CD4-positive, alpha-beta T cell treated with Interleukin-4 for 1 hour (primary cell): Measurements from ENCODE around the gene PLP2.

Source experiments
- DNase-seq, 2 donors: peaks; one replicate each; pipeline ENCODE4 v3.0.0-alpha.2; 2020 to 2022

The PLP2 gene

DNA sequence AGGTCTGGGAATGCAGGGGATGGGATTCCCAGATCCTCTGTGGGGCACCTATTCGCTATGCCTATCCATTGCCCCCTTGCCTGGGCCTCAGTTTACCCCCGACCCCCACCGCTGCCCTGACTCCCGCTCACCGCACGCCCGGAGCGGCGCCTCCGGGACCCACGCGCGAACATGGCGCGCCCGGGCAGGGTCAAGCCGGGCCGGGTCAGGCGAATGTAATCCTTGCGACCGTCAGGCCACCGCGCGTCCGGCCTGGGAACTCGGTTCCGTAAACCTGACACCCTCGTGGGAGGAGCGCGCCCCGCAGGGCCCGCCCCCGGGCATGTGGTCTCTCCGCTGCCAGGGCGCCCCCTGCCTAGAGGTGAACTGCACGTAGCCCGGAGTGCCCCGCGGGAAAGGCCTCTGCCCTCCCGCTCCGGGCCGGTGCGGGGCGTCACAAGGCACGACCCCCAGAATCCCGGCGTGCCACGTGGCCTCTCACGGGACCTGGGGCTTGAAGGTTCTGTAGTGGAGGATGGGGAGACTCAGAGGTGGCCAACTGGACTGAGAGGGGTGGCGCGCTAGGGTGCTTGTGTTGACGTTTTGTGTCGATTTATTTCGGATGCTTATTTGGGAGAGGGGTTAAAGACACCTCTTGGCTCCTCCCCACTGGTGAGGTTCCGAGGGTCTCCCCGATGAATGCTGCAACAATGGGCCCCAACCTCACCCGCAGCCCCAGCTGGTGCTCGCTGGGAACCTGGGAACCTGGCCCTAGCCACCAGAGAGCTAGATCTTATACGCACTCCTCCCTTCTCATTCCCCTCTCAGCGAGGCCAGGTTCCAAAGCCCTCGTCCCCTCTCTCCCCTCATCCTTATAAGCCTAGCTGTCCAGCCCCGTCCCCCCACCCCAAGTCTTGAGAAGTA is 14.7 kb downstream of the PLP2 start, which contains the start of gene PRICKLE3:
Gene PRICKLE3 (minus strand): TSS at position 249 of the 903 bp plus-strand sequence. CDS start 76 bp downstream, at position 173.
- peak; percentile 73 to 76 for DNase-seq

DNA sequence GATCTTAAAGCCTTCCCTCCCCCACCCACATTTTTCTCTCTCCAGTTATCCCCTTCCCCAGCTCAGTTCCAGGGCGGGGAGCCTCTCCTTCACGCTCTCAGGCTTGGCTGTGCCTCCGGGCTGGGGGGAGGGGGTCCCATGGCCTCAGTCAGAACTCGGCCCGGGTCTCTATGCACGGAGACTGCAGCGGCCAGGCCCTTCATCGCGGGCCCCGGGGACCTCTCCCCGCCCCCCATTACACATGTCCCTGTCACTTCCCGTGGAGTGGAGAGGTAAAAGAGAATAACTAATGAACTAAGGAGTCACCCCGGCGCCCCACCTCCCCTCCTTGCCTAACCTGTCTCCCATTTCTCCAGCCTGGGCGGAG is 15.3 kb downstream of the PLP2 start:
- DNase-seq: no peak

DNA sequence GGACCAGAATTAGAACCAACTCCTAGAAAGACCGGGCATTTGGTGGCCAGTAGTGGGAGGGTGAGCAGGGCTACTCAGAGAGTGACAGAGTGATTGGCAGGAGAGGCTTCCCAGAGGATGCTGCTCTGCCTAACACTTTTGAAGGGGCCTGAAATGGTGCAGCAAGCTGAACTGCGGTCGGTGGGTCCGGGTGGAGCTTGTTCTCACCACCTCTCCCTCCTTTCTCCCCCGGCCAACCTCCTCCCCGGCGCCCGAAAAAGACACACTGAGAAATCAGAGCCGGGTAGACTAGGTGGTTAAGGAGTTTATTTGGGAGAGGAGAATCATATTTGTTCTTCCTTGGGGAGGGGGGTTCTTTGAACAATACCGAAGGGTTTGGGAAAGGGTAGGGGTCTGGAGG is 15.8 kb downstream of the PLP2 start:
- DNase-seq: no peak

DNA sequence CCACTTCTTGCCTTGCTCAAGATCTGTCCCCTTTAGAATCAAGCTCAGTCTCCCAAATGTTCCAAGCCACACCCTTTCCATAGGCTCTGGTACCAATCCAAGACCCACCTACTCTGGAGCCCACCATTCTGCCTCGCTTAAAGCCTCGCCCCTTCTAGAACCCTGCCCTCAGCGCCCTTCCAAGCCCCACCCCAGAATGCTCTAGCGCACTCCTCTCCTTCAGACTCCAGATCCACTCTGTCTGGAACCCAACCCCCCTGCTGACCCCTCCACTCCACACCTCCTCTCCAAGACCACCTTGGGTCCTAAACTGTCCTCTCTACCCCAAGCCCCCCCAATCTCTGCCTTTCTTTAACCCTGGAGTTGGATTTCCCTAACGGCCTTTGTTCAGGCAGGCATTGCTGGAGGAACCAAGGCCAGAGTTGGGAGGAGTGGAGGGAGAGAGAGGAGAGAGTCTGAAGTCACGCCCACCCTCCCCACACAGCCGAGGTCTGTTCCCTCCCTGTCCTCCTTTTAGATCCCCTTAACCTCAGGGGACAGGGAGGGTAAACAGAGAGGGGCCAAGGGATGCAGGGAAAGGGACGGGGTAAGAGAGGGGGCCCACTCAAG is 16.9 kb downstream of the PLP2 start:
- DNase-seq: no peak

DNA sequence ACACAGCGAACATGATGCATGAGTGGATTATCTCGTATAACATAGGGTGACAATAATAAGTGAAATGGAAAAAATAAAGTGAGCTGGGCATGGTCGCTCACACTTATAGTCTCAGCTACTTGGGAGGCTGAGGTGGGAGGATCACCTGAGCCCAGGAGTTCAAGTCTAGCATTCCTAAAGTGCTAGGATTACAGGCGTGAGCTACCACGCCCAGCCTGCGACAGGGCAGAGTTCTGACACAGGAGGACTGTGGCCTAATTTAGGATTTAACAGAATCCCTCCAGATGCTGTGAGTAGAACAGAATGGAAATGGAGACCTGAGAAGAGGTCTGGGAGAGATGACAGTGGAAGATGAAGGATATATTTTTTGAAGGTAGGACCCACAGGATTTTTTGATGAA is 17.9 kb downstream of the PLP2 start:
- no peak for DNase-seq

DNA sequence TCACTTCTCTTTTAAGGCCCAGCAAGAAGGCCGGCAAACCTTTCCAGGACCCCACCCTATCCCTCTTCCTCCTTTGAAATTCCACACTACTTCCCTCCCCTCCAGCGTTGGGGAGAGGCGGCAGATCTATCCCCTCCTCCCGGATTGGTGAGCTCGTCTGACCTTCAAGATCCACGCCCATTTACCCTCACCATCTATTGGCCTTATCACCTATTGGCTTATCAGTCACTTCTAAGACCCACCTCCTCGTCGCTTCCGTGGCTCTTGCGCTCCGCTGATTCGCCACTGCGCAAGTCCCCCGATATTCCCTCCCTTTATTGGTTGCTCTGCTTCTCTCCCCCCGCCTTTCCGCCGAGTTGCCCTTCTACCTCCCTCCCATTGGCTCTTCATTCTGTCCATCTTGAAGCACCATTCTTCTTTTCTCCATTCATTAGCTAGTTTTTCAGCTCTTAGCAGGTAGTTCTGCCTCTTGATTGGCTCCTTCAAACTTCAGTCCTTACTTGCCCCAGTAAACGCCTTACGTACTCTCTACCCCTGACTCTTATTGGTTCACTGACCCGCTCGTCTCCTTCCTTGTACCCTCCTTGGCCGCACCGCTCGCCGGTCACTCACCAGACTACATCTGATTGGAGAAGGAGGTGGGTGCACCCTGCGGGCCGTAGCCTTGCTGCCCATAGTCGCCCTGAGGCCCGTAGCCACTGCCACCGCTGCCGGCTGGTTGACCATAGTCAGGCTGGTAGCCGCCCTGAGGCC is 19.3 kb downstream of the PLP2 start:
- peak; percentile 96 for DNase-seq

DNA sequence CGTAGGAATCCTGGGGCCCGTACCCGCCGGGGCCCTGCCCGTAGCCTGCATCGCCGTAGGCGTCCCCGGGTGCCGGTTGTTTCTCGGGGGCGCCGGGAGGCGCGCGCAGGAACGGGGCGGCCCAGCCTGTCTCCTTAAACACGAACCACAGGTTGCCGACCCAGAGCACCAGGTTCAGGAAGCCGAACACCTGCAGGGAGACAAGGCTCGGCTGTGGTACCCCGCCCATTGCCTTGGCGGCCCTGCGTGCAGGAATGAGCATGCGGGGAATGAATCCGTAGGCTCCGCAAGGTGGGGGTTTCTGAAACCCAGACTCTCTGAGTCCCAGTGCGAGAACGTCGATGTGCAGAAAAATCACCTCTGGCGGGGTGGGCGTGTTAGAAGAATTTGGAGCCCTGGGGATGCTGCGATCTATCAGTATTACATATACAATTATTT is 19.9 kb downstream of the PLP2 start:
- DNase-seq: no peak

DNA sequence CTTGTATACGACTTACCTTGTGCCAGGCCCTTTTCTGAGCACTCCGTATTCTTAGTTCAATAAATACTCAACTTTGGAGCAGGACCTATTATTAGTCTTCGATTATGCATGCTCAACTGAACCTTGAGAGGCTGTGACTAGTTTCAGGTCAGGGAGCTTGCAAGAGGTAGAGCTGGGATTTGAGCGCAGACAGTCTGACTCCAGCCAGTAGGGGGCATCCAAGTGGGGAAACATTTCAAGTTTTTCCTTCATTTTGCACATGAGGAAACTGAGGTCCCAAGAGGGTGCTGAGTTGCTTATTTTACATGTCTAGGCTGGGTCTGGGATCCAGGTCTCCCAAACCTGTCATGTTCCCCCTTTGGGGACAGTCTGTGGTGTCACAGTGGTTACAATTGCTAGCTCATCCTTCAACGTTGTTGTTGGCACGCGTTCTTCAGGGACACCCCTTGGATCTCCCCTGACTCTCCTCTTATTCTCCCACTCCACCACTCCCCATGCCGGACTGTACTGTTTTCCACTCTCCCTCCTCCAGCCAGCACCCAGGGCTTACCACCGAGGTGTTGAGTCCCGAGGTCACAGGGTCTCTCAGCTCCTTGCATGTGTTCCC is 21.1 kb downstream of the PLP2 start:
- DNase-seq: peak in 1 of 2 donors; percentile 41

DNA sequence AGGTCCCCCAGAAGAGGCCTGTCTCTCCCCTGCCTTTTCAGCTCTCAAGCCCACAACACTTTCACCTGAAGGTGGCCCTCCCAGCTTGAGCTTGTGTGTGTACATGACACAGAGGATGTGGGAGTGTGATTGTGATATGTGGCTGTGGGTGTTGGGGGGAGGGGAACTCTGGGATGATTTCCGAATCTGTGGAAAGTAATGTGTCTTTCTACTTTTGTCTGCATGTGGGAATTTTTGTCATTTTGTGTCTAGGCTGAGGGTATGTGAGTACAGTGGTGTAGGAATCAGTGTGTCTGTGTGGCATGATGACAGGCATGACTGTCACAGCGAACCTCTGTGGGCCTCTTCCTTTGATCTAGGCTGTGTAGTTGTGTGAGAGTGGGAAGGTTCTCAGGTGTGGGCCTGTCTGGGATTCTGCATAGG is 21.9 kb downstream of the PLP2 start:
- no peak for DNase-seq

DNA sequence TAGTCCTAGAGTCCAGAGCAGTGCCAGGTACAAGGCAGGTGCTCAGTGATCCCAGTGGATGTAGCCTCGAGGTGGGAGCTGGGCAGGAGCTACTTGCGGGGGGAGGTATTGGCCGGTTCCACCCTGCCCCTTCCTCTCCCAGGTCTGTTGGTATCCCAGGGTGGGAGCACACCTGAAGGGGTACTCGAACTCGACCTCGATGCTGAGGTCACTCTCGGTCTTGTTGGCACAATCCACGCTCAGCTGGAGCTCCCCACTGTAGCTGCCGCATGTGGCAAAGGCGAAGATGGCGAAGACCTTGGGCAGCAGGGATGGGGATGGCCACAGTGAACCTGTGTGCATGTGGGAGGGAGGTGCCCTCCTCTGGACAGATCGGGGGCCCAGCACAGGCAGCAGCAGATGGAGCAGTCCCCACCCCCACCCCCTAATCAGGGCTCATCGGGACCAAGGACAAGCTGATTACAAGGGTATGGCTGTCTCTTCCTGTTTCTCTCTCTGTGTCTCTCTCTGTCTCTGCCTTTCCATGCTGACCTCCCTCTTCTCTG is 25.9 kb downstream of the PLP2 start:
- no peak for DNase-seq

DNA sequence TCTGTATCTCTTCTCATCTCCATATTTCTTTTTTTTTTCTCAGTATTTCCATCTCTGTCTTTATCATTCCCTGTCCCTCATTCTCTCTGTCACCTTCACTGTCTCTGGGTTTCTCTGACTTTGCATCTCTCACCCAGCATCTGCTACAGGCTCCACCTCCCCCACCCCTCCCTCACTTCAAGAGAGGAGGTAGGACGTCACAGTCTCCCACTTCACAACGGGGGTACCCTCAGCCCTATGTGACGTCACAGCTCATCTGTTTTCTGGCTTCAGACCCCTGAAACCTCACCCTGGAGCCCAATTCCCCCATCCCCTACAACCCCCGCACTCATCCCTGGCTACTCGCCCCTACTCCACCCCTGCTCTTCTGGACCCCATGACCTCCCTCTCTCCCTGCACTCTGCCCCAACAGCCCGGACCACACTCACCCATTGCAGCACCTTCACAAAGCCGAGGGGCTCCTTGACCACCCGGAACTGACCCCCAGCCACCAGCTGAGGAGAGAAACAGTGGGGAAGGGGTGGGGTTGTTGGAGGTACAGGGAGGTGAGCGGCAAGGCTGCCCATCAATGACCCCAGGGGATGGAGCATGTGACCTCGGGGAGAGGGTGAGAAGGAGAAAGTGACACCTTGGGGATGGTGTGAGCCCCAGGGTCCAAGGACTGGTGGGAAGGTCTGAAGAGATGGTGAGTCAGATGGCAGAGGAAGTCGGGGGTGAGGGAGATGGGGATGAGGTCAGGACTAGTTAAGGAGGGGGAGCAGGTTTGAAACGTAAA is 27.0 kb downstream of the PLP2 start:
- no peak for DNase-seq

DNA sequence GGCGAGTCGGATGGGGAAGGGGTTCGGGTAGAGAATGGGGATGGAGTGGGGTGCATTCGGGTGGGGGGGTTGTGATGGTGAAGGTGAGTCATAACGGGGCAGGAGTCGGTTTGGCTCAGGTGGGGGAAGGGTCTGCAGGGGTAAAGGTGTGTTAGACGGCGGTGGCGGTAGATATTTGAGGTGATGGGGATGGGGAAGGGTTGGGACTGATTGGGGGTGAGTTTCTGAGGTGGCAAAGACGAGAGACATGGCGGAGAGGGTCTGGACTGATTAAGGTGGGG is 27.6 kb downstream of the PLP2 start:
- DNase-seq: no peak

DNA sequence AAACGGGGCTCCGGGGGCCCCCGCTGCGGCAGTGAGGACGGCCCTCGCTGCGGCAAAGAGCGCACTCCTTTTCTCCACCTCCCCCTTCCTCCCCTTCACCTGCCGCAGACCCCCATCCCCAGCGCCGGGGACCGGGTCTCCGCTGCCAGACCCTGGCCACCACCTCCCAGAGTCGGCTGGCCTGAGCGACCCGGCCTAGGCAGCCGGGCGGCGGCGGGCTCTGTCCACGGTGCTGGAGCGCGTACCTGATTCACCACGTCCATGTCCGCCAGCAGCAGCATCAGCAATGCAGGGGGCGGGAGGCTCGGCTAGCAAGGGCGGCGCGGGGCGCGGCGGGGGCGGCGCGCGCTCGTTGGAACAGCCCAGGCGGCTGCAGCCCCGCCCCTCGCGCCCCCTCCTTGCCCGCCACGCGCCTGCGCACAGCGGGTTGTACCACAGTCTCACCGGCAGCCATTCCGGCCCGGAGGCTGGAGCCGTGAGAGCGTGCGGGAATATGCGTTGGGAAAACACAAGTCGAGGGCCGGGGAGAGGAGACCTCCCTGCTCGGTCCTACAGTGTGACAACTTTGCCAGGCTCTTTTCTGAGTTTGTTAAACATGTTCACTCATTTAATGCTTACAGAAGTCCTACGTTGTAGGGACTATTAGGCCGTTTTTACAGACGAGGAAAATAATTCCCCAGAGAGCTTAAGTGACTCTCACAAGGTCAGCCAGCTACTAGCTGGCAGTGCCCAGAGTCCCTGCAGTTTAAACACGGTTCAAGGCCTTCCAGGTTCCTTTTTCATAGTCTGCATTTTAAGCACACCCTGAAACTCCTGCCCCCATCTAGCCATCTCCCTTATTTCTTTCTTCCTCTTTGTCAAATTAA is 28.4 kb downstream of the PLP2 start, which contains the start of gene SYP:
Gene SYP (minus strand): TSS at position 288 of the 866 bp plus-strand sequence. CDS start 7 bp downstream, at position 281.
- peak; percentile 90 for DNase-seq

DNA sequence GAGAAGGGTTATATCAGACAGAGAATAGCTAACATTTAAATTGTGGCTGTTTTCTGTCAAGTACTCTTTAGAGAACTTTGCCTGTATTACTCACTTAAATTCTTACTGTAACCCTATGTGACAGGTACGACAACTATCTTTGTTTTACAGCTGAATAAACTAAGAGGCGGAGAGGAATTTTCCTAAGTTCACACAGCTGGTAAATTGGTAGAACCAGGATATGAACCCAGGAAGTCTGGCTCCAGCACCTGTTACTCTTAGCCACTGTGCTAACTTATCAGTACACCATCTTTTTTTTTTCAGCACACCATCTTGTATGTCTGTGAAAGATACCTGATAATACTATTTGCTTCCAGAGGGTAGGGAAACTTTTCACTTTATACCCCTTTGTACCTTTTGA is 30.3 kb downstream of the PLP2 start:
- no peak for DNase-seq

DNA sequence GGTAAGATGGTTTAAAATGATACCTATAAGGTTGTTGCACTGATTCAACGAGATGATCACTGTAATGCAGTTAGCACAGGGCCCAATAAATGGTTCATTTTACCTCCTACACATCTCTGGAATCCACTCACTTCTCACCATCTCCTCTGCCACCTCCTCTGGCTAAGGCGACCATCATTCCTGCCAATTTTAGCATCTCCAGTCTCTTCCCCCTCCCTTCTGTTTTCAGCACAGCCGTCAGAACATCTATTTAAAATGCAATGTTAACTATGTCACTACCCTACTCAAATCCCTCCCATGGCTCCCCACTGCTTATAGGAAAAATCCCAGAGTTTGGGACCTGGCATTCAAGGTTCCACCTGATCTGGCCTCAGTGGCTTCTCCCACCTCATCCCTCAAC is 31.8 kb downstream of the PLP2 start:
- DNase-seq: no peak

DNA sequence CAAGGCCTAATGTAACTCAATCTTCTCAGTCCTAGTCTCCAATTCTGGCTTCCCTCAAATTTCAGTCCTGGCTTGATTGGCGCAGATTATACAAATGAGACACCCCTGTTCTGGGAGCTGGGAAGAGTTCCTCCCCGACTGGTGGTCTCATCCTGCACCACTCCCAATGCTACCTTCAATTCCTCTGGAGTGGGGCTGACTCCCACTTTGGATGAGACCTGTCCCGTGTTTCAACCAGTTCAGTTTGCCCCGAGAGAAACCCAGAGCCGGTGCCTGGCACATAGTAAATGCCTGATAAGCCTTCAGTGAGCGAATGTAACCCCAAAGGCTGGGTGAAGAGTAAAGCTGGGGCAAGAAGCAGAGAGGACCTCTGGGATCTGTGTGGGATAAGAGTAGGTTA is 32.3 kb downstream of the PLP2 start:
- no peak for DNase-seq

DNA sequence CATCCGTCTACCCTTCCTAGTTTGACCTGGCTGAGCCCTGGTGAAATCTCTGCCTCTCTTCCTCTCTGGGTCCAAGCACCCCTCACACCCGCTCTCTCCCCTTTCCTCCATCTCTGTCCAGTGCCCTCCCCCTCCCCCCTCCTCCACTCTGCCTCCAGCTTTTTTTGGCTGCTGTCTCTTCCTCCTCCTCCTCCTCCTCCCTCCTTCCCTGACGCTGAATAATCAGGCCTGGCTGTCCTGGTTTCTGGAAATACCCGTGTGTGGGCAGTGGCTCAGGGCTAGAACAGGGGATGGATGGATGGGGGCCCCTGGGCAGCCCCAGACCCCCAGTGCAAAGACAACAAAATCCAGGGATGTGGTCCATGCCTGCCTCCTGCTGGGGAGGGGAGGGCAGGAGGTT is 33.0 kb downstream of the PLP2 start:
- no peak for DNase-seq

DNA sequence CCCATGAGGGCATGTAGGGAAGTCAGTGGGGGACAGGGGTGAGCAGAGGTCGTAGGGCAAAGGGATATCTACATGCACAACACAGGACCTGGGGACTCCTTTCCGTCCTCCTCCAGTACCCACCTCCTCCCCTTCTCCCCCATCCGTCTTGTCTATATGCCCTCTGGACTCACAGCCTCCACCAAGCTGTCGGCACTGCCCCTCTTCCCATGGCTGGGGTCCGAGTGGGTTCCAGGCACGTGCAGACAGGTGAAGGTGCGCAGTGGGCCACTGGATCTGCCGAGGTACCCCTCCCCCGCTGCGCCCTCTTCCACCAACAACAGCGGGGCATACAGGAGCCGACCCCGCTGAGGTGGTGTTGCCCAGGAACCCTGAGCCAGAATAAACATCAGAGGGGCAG is 33.7 kb downstream of the PLP2 start:
- DNase-seq: no peak

DNA sequence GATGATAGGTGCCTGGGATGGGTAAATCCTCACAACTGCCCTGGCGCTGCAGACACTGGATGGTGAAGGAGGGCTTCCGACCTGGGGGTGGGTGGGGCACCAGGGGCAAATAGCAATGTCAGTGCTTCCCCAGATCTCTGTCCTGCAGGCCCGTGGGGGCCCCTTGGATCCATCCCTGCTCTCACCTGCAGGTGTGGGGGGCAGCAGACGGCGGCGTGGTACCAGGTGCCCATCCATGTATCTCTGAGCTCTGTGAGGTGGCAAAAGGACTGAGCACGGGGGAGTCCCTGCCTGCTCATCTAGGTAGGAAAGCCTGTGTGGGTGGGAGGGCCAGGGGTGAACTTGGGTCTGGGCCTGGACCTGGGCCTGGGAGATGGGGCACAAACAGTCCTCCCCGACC is 34.8 kb downstream of the PLP2 start:
- DNase-seq: no peak

DNA sequence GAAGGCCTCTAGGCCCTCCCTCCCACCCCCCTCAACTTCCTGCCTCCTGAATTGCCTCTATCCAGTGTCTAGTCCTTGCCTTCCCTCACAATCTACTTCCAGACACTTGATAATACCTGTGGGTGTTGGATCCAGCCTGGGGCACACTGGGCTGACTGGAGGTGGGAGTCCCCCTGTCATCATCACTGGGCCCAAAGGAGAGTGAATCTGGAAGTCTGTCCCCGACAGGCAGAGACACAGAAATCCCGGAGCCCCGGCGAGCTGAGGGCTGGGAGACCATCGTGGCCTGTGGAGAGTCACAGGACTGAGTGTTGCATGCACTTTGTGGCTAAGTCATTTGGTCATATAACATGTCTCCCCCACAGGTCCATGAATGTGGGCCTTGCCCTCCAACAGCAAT is 36.7 kb downstream of the PLP2 start:
- DNase-seq: no peak
